NCI-H1417 (cell line): ENCODE results near the gene RAB1A.
"Not testable (repeated sequence)": the region's sequence is repeated elsewhere in the genome, so short reads cannot be mapped to it uniquely, and the experiment has no call there.

Experiments used
- DNase-seq, 3 experiments: peaks; one replicate each; lab custom pipeline; 2025; lab: John Stamatoyannopoulos, UW

The RAB1A gene

GRCh38 chr2:65129826-65130663, at the start of gene RAB1A:
Gene RAB1A, minus strand, starts transcription at chr2:65130106. Its CDS starts 191 bp downstream, at chr2:65129915.
- DNase-seq, result peak; percentile 100

- no peak for DNase-seq
These were observed 48.0 kb upstream of the RAB1A start for GRCh38 chr2:65177751-65178442.

GRCh38 chr2:65175894-65176530, 46.1 kb upstream of the RAB1A start:
- no peak for DNase-seq

- DNase-seq, result not testable (repeated sequence)
These were observed 44.1 kb upstream of the RAB1A start for GRCh38 chr2:65174031-65174430.

GRCh38 chr2:65172994-65173790, 43.3 kb upstream of the RAB1A start:
- no peak for DNase-seq

GRCh38 chr2:65170611-65171477, 40.9 kb upstream of the RAB1A start:
- not testable (repeated sequence) for DNase-seq

GRCh38 chr2:65169760-65170136, 39.8 kb upstream of the RAB1A start:
- no peak for DNase-seq

- DNase-seq, result no peak
These were observed 35.7 kb upstream of the RAB1A start for GRCh38 chr2:65165558-65165957.

GRCh38 chr2:65164426-65164891, 34.6 kb upstream of the RAB1A start:
- DNase-seq, result no peak

GRCh38 chr2:65161551-65162100, 31.7 kb upstream of the RAB1A start:
- DNase-seq, result no peak

GRCh38 chr2:65159906-65160305, 30.0 kb upstream of the RAB1A start:
- no peak for DNase-seq

GRCh38 chr2:65159261-65159660, 29.4 kb upstream of the RAB1A start:
- DNase-seq, result no peak

GRCh38 chr2:65158557-65158956, 28.7 kb upstream of the RAB1A start:
- no peak for DNase-seq

- not testable (repeated sequence) for DNase-seq
These were observed 27.9 kb upstream of the RAB1A start for GRCh38 chr2:65157856-65158255.

GRCh38 chr2:65156041-65156440, 26.1 kb upstream of the RAB1A start:
- no peak for DNase-seq

GRCh38 chr2:65153515-65153914, 23.6 kb upstream of the RAB1A start:
- DNase-seq, result no peak

- DNase-seq, result peak in 1 of 3 experiments; percentile 30
These were observed 16.2 kb upstream of the RAB1A start for GRCh38 chr2:65146078-65146477.

- DNase-seq, result no peak
These were observed 14.7 kb upstream of the RAB1A start for GRCh38 chr2:65144571-65144970.

GRCh38 chr2:65142515-65142914, 12.6 kb upstream of the RAB1A start:
- DNase-seq, result no peak

- DNase-seq, result no peak
These were observed 7.4 kb upstream of the RAB1A start for GRCh38 chr2:65137197-65137775.
